NB4 (cell line): ENCODE measurements around the gene ABLIM1.

Experiments used
- DNase-seq: peaks from one replicate; pipeline ENCODE4 v3.0.0; 2010; ENCODE audit warnings: low read depth
- H3K4me3 ChIP-seq: one replicate; pipeline ENCODE4 v1.5.1; 2011; ENCODE audit warnings: mild to moderate bottlenecking, low read depth, low read length, moderate library complexity
- CTCF ChIP-seq: IDR thresholded peaks from one replicate; pipeline ENCODE4 v1.5.1; 2012; ENCODE audit warnings: low read depth, low read length
- MAX ChIP-seq: IDR thresholded peaks from 2 replicates; pipeline ENCODE4 v1.6.1; 2011; ENCODE audit warnings: low read depth, low read length
- MYC ChIP-seq: IDR thresholded peaks from 2 replicates; pipeline ENCODE4 v1.6.1; 2011; ENCODE audit warnings: low read depth, low read length
- POLR2A ChIP-seq: IDR thresholded peaks from 2 replicates; pipeline ENCODE4 v1.6.1; 2011; ENCODE audit warnings: mild to moderate bottlenecking; ENCODE audit not compliant: insufficient read length; ENCODE audit errors: extremely low read depth

Gene ABLIM1

GRCh38 chr10:114437473-114438292 lies 220.4 kb downstream of the ABLIM1 start:
- TF ChIP-seq CTCF: peak; percentile 30
- TF ChIP-seq MYC: no peak
- peak; percentile 12 for DNase-seq

GRCh38 chr10:114436941-114437340 lies 221.1 kb downstream of the ABLIM1 start:
- H3K4me3 ChIP-seq: no peak overlapping the region
- TF ChIP-seq CTCF (no peak), POLR2A (no peak), MYC (no peak), MAX (no peak)
- no peak for DNase-seq

More at GRCh38 chr10:114437473-114438292, 220.4 kb downstream of the ABLIM1 start:
- no peak overlapping the region for H3K4me3 ChIP-seq

GRCh38 chr10:114432566-114433093 lies 225.4 kb downstream of the ABLIM1 start:
- H3K4me3 ChIP-seq: no peak overlapping the region
- peak; percentile 10 for DNase-seq
- TF ChIP-seq POLR2A (no peak), CTCF (no peak), MYC (no peak), MAX (no peak)

GRCh38 chr10:114431414-114432135 lies 226.5 kb downstream of the ABLIM1 start:
- DNase-seq: no peak
- no peak overlapping the region for H3K4me3 ChIP-seq
- TF ChIP-seq CTCF (no peak), POLR2A (no peak)

GRCh38 chr10:114430688-114431413 lies 227.2 kb downstream of the ABLIM1 start:
- DNase-seq: no peak
- no peak for TF ChIP-seq MAX
- no peak overlapping the region for H3K4me3 ChIP-seq

- DNase-seq: no peak
- H3K4me3 ChIP-seq: no peak overlapping the region
- TF ChIP-seq MAX: no peak
- TF ChIP-seq POLR2A: no peak
- no peak for TF ChIP-seq CTCF
- TF ChIP-seq MYC: no peak
Observed at GRCh38 chr10:114429581-114430335, 228.3 kb downstream of the ABLIM1 start.
